ENCODE data around the gene MTMR3.

The MTMR3 gene

DNA sequence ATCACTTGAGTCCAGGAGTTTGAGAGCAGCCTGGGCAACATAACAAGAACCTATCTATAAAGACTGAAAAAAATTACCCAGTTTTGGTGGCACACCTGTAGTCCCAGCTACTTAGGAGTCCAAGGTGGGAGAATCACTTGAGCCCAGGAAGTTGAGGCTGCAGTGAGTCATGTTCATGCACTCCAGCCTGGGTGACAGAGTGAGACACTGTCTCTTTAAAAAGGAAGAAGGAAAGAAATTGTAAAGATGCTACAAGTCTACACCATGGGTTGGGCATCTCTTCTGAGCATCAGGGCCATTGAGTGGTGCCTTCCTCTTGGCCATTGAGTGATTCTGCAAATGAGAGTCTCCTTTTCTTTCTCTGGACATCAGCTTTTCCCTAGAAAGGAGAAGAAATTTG, 15.7 kb upstream of the MTMR3 start:
- H3K27me3 ChIP-seq: no peaks in the 10 kb centered on the region
- no peaks in the 10 kb centered on the region for H3K36me3 ChIP-seq
- no peaks in the 10 kb centered on the region for H3K4me1 ChIP-seq
- no peak overlapping the region for H3K4me3 ChIP-seq (ENCODE audit: low read depth, low read length)
- no peaks in the 10 kb centered on the region for H3K9me3 ChIP-seq
- TF ChIP-seq CTCF (IDR thresholded peaks at IDR 0.05; ENCODE audit: low read depth, low read length): no peak
- DNase-seq: no peak

- H3K36me3 ChIP-seq: no peaks in the 10 kb centered on the region
- no peaks in the 10 kb centered on the region for H3K27me3 ChIP-seq
- H3K4me1 ChIP-seq: no peaks in the 10 kb centered on the region
- no peak for TF ChIP-seq CTCF (IDR thresholded peaks at IDR 0.05; ENCODE audit: low read depth, low read length)
- H3K4me3 ChIP-seq (ENCODE audit: low read depth, low read length): no peak overlapping the region
- H3K9me3 ChIP-seq: no peaks in the 10 kb centered on the region
- no peak for DNase-seq
Measured at GRCh38 chr22:29867851-29868250, 15.1 kb upstream of the MTMR3 start.

DNA sequence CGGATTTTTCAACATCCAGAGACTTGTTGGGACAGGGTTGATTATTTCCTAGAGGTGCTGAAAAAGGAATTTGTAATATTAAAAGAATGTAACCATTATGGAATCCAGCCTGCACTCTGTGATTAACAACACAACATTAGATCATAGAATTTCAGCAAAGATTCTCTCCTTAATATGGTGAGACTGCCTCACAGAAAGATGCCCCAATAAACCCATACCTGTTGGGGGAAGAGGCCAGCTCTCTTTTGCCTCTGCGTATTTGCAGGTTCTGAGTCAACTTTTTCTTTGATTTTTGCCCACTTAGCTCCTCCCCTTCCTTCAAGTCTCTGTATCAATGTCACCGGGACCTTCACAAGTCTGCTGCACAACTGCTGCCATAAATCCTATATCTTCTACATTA, 12.4 kb upstream of the MTMR3 start:
- no peaks in the 10 kb centered on the region for H3K36me3 ChIP-seq
- H3K27me3 ChIP-seq: no peaks in the 10 kb centered on the region
- H3K9me3 ChIP-seq: no peaks in the 10 kb centered on the region
- no peaks in the 10 kb centered on the region for H3K4me1 ChIP-seq
- no peak overlapping the region for H3K4me3 ChIP-seq (ENCODE audit: low read depth, low read length)
- DNase-seq: no peak
- TF ChIP-seq CTCF (IDR thresholded peaks at IDR 0.05; ENCODE audit: low read depth, low read length): no peak

GRCh38 chr22:29871684-29872083, 11.3 kb upstream of the MTMR3 start:
- H3K9me3 ChIP-seq: no peaks in the 10 kb centered on the region
- no peak overlapping the region for H3K4me3 ChIP-seq (ENCODE audit: low read depth, low read length)
- no peak for DNase-seq
- H3K4me1 ChIP-seq: no peaks in the 10 kb centered on the region
- no peaks in the 10 kb centered on the region for H3K36me3 ChIP-seq
- H3K27me3 ChIP-seq: no peaks in the 10 kb centered on the region
- TF ChIP-seq CTCF (IDR thresholded peaks at IDR 0.05; ENCODE audit: low read depth, low read length): no peak

DNA sequence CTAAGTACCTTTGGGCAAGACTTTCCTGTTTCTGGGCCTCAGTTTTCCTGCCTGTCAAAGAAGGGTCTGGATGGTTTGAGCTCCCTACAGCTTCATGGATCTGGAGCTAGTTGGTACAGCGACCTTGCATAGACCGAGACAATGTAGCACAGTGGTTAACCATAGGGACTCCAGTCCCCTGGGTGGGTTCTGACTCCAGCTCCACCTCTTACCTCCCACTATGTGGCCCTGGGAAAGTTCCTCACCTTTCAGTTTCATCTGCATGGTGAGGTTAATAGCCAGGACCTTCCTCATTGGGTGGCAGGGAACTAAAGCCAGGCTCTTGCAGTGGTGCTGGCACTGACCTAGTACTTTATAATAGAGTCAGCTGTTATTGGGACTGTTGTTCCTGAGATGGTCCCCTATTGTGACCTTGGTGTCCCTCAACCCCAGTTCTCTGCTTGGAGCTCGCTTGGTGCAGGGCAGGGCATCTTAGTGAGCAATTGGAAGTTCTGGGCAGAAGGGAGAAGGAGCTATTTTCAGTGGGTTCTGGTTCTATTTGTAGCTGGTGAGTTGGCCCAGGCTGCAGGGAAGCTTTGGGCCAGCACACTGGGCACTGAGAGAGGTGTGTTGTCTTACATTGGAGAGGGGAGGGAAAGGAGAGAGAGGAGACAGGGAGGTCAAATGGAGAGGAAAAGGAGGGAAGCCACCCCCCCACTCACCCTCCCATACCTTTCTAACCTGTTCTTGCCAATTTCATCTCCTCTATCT, 10.7 kb upstream of the MTMR3 start:
- Histone ChIP-seq H3K4me3 (ENCODE audit: low read depth, low read length) (no peak overlapping the region), H3K9me3 (no peaks in the 10 kb centered on the region), H3K36me3 (no peaks in the 10 kb centered on the region), H3K4me1 (no peaks in the 10 kb centered on the region), H3K27me3 (no peaks in the 10 kb centered on the region)
- no peak for DNase-seq
- TF ChIP-seq CTCF (IDR thresholded peaks at IDR 0.05; ENCODE audit: low read depth, low read length): no peak

DNA sequence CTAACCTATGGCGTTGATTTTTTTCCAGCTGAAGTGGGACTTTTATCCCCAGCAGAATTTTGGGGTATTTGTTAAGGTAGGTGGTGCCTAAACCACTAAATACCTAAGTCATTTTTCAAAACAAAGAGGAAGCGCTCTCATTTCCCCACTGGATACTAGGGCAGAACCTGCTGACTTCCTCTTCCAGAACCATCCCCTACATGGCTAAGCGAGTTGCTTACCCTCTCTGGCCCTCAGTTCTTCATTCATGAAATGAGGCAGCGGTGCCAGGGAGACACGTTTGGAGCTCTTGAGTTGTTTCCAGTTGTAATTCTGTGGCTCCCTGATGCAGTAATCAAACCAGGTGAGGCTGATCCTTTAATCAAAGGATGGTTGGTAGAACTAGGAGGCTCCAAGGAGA, 10.0 kb upstream of the MTMR3 start:
- Histone ChIP-seq H3K4me3 (ENCODE audit: low read depth, low read length) (no peak overlapping the region), H3K9me3 (no peaks in the 10 kb centered on the region), H3K36me3 (no peaks in the 10 kb centered on the region), H3K27me3 (no peaks in the 10 kb centered on the region), H3K4me1 (no peaks in the 10 kb centered on the region)
- no peak for TF ChIP-seq CTCF (IDR thresholded peaks at IDR 0.05; ENCODE audit: low read depth, low read length)
- DNase-seq: no peak
